HG02763 (cell line): ENCODE measurements around the gene EID3.
"Not testable (repeated sequence)": the region's sequence is repeated elsewhere in the genome, so short reads cannot be mapped to it uniquely, and the experiment has no call there.

Experiments
- ATAC-seq: cut with Tn5 transposase; IDR thresholded peaks from one replicate; pipeline ENCODE4 v1.9.1; 2021; ENCODE audit warnings: mild to moderate bottlenecking, moderate library complexity; ENCODE audit not compliant: unreplicated experiment

The EID3 gene

DNA sequence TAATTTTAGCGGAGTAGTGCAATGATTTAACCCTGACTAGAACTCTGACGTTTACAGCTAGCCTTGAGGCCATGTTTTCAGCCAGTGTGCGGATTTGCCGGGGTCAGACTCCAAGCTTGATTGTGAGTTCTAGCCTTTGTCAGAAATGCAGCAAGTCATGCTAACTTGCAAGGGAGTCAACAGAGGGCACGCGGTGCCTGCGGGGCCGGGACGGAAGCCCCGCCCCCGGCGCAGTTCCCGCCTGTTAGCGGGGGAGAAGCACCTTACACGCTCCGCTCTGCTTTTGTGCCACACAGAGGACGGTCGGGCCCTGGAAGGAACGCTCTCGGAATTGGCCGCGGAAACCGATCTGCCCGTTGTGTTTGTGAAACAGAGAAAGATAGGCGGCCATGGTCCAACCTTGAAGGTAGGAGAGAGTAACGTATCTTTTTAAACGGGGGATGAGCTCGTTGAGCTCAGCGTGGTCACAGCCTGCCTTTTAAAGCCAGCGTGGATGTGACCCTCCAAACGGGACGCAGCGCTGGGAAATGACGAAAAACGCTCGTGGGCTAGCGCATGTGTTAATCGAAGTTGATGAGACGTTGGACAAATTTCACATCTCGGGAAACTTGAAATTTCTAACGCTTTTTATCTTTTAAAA, 14.8 kb upstream of the EID3 start:
- ATAC-seq, result peak; percentile 48

DNA sequence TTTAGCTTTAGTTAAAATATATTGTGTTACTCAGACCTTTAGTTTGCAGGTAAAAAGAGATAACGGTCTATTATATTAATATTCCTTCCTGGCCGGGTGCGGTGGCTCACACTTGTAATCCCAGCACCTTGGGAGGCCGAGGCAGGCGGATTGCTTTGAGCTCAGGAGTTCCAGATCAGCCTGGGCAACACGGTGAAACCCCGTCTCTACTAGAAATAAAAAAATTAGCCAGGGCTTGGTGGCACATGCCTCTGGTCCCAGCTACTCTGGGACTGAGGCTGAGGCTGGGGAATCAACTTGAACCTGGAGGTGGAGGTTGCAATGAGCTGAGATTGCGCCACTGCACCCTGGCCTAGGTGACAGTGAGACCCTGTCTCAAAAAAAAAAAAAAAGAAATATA, 13.2 kb upstream of the EID3 start:
- no peak for ATAC-seq

DNA sequence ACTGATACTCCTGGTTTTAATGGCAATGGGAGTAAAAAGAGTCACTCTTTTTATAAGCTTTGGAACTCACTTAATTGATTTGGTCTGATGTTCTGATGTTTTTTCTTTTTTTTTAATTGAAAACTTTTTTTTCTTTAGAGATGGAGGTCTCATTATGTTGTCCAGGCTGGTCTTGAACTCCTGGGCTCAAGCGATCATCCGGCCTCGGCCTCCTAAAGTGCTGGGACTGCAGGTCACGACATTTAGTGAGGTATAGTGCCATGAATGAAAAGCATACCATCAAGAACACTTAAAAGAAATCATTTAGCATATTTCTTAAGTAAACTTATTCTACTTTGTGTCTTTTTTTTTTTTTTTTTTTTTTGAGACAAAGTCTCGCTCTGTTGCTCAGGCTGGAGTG, 12.7 kb upstream of the EID3 start:
- ATAC-seq, result no peak

- ATAC-seq, result no peak
Observed at GRCh38 chr12:104291867-104292524, 11.5 kb upstream of the EID3 start.

DNA sequence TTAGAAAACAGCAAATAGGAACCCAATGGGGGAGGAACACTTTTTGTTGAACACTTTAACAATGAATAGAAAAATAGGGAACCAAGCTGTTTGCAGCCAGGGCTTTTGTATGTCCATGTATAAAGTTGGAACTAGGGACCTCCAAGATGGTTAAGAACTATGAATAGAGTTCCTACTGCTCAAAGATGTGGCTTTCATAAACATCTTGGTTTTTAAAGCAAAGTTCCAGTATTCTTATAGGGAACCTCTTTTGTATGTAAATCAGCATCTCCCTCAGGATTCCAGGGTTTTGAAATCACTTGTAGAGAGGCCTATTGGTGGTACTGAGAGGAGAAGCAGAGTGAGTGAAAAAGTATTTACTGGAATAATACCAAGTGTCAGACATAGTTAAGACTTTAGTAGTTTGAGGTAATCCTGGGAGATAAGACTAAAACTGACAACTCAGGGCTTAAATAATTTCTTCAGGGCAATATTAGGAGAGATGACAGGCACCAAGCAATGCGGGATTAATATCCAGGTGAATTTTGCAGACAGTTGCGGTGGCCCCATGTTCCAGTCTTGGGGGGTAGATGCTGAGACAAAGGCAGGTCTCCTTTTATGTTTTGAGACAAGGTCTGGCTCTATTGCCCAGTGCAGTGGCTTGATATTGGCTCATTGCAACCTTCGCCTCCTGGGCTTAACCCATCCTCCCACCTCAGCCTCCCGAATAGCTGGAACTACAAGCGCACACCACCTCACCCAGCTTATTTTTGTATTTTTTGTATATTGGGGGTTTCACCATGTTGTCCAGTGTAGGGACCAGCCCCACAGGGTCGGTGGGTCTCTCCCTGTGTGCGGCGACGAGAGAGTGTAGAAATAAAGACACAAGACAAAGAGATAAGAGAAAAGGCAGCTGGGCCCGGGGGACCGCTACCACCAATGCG, 10.4 kb upstream of the EID3 start:
- no peak for ATAC-seq

DNA sequence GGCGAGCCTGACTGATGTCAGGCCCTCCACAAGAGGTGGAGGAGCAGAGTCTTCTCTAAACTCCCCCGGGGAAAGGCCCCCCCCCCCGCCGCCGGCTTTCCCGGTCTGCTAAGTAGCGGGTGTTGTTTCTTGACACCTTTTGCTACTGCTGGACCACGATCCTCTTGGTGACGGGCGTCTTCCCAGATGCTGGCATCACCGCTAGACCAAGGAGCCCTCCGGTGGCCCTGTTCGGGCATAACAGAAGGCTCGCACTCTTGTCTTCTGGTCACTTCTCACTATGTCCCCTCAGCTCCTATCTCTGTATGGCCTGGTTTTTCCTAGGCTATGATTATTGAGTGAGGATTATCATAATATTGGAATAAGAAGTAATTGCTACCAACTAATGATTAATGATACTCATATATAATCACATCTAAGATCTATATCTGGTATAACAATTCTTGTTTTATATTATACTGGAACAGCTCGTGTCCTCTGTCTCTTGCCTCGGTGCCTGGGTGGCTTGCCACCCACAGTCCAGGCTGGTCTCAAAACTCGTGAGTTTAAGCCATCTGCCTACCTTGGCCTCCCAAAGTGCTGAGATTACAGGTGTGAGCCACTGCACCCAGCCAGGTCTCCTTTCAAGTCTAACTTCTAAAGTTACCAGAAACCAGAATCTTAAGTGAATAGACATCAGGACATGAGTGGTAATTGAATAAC, 9.2 kb upstream of the EID3 start:
- not testable (repeated sequence) for ATAC-seq

DNA sequence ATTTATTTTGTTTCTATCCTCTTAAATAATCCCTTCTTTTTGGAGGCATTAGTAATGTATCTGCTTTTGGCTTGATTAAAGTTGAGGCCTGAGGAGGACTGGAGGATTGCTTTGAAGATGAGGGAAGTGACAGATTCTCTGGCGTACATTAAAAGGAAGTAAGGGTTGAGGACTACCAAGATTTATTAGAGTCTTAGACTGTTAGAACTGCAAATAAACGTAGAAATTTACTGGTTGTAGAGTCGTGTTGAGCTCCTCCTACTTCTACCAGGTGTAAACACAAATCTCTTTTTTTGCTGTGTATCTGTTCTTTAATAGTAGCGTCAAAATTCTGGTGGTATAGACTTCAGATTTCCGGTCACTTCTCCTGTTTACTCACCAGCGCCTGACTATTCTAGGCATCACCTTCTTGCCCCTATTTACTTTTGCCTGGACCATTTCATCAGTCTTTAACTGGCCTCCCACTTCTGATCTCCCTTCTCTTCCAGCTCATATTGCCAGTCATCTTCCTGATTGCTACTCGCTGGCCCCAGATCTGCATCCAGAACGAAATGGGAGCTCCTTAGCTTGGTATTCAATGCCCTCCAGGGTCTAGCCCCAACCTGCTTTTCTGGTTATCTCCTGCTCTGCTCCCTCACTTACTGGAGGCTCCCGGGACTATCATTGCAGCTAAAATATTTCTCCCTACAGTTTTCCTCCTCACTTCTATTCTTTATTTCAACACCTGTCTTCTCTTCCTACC, 8.4 kb upstream of the EID3 start:
- ATAC-seq, result no peak

DNA sequence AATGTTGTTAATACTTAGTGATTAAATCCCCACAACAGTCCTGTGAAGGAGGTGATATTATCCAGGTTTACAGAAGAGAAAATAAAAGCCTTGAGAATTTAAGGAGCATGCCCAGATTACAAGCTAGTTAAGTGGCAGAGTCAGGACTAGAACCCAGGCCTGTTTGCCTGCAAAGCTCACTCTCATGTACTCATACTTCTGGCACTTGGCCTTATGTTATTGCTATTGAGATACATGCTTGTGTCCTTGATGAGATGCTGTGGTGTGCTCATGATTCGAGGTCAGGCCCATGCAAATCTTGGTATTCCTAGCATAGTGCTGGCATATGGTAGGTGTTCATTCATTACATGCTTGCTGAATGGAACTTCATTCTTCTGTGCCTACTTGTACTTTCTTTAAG, 7.6 kb upstream of the EID3 start:
- no peak for ATAC-seq

DNA sequence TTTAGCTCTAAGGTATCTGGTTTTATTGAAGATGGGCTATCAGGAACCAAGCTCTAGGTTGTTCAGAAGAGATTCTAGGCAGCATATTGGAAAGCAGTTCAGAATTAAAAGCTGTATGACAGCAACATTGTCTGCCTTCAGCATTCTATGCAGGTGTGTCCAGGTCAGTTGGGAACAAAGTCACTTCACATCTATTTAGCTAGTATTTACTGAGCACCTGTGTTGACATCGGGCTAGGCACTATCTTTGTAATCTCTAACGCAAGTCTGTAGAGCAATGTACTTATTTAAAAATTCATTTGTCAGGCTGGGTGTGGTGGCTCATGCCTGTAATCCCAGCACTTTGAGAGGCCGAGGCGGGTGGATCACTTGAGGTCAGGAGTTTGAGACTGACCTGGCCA, 6.8 kb upstream of the EID3 start:
- ATAC-seq, result no peak

- no peak for ATAC-seq
Observed at GRCh38 chr12:104297477-104298113, 5.9 kb upstream of the EID3 start.

- no peak for ATAC-seq
Observed at GRCh38 chr12:104299842-104300481, 3.6 kb upstream of the EID3 start.

GRCh38 chr12:104304261-104305009, 896 bp downstream of the EID3 start:
- no peak for ATAC-seq

DNA sequence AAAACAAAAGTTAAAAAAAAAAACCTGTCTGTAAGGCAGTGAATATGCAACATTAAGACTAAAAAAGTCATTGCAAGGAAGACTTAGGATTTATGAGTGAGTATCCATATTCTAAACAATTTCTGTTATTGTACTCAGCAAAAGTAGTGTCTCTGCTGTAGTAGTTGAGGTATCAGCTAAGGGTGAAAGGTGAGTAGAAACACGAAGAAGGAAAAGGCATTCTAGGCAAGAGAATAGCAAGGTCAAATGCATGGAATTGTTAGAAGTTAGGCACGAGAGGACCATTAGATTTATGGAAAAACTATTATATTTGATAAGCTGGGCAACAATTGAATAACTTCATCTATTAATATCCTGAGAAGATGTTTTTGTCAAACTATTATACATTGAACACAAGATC, 1.8 kb downstream of the EID3 start:
- ATAC-seq, result no peak

DNA sequence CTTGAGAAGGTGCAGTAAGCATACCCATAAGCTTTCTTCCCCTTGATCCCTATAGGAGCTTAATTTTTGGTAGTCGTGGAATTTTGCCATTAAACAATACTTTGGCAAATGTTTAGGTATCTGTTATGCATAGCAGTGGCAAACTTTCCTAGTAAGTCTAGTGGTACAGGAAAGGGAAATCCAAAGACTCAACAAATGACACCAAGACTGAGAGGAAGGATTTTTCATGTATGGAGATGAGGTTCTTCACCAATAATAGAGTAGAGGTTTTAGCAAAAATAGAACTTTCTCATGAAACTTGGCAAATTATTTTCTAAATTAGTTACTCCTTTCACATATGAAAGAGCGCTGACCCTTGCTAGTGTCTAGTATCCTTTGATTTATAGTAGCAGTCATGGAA, 2.8 kb downstream of the EID3 start:
- ATAC-seq, result no peak

- ATAC-seq, result no peak
Observed at GRCh38 chr12:104306943-104307654, 3.6 kb downstream of the EID3 start.

DNA sequence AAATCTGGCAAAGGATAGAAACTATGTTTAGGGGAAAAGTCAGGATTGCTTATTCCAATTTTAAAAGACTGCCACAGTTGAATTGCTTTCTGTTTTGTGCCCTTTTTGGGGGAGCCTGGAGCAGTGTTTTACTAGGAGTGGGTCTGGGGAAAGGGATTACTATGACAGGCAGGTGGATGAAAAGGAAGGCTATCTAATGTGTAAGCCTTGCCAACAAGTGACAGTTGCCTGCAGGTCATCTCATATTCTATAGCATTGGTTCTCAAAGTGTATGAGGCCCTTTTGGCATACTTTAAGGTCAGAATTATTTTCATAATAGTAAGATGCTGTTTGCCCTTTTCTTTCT, 4.1 kb downstream of the EID3 start:
- ATAC-seq, result no peak

DNA sequence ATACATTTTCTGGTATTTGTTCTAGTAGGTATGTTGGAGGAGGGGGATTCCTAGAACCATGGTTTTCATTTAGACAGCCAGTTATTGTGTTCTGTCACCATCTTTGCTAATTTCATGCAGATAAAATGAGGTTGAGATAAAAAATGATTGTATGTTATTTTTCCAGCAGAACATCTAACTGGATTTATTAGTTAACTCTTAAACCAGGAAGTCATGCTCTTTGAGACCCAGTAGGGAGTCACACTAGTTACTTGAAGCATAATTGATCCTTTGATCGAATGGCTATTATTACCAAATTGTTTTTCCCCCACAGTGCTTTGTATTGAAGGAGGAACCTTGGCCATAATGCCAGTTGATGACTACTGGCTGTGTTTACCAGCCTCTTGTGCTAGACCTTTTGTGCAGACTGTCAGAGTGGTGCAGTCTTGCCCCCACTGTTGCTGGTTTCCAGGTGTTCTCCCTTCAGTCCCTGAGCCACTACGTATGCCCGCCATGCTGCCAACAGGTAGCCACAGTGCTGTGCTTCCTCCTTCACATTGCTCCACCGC, 6.0 kb downstream of the EID3 start:
- ATAC-seq, result no peak
